ENCODE results near the gene ZBED2.

DNA sequence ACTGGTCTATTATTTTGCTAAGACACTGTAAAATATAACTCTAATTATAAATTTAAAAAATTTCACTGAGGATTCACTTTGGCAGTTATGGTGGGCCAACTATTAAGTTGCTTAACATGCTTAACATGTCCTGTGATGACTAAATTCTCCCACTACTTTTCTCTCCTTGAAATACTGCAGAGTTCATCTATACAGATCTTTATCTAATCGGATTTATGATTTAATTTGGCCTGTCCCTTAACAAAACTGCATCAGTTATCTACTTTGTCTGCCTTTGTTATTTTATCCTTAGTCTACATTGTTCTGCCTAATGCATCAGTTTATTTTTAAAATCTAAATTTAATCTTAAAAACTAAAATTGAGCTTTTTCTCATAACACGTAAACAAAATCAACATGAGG, 26.8 kb downstream of the ZBED2 start:
- TF ChIP-seq, protein P1, sequence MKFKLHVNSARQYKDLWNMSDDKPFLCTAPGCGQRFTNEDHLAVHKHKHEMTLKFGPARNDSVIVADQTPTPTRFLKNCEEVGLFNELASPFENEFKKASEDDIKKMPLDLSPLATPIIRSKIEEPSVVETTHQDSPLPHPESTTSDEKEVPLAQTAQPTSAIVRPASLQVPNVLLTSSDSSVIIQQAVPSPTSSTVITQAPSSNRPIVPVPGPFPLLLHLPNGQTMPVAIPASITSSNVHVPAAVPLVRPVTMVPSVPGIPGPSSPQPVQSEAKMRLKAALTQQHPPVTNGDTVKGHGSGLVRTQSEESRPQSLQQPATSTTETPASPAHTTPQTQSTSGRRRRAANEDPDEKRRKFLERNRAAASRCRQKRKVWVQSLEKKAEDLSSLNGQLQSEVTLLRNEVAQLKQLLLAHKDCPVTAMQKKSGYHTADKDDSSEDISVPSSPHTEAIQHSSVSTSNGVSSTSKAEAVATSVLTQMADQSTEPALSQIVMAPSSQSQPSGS (IDR thresholded peaks at IDR 0.05; ENCODE audit: low read length): no peak
- TF ChIP-seq, protein P2, sequence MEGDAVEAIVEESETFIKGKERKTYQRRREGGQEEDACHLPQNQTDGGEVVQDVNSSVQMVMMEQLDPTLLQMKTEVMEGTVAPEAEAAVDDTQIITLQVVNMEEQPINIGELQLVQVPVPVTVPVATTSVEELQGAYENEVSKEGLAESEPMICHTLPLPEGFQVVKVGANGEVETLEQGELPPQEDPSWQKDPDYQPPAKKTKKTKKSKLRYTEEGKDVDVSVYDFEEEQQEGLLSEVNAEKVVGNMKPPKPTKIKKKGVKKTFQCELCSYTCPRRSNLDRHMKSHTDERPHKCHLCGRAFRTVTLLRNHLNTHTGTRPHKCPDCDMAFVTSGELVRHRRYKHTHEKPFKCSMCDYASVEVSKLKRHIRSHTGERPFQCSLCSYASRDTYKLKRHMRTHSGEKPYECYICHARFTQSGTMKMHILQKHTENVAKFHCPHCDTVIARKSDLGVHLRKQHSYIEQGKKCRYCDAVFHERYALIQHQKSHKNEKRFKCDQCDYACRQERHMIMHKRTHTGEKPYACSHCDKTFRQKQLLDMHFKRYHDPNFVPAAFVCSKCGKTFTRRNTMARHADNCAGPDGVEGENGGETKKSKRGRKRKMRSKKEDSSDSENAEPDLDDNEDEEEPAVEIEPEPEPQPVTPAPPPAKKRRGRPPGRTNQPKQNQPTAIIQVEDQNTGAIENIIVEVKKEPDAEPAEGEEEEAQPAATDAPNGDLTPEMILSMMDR (IDR thresholded peaks at IDR 0.05; ENCODE audit: control extremely low read depth in 1 of 3, insufficient read depth in 1 of 3, low read depth in 1 of 3, low read length in 3 of 3): no peak
- no peak for TF ChIP-seq BRCA1 (IDR thresholded peaks at IDR 0.05; ENCODE audit: low read depth, low read length)
- no peak for TF ChIP-seq GABPA (IDR thresholded peaks at IDR 0.05; ENCODE audit: borderline replicate concordance, insufficient read depth, low read length)
- no peak for TF ChIP-seq RXRA (IDR thresholded peaks at IDR 0.05; ENCODE audit: insufficient read depth, low read depth, low read length)

Measured in H1 (cell line).